Measurements from ENCODE around the gene RNF186.

Gene RNF186

DNA sequence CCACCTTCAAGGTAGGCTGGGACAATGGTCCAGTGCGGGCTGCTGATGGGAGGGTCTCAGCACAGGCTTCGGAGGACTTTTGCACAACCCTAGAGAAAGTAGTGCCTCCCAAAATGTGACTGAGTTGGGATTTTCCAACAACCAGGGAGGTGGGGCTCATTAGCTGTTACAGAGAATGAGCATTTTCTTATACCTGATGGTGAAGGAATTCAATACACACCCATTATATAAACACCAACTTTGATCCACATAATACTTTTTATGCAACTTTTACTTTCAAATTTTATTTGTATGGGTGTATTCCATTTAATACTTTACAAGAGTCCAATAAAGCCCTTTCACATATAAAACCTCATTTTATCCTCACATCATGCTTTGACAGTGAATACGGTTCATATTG lies 31.3 kb upstream of the RNF186 start:
- Mint-ChIP-seq H3K4me3 (no peak overlapping the region), H3K36me3 (ENCODE audit: low read depth) (no peaks in the 10 kb centered on the region), H3K4me1 (peaks cover 14% of the 10 kb centered on the region), H3K9me3 (no peaks in the 10 kb centered on the region), H3K27ac (no peak overlapping the region), H3K27me3 (ENCODE audit: low read depth) (no peaks in the 10 kb centered on the region)
- TF ChIP-seq, protein P1, sequence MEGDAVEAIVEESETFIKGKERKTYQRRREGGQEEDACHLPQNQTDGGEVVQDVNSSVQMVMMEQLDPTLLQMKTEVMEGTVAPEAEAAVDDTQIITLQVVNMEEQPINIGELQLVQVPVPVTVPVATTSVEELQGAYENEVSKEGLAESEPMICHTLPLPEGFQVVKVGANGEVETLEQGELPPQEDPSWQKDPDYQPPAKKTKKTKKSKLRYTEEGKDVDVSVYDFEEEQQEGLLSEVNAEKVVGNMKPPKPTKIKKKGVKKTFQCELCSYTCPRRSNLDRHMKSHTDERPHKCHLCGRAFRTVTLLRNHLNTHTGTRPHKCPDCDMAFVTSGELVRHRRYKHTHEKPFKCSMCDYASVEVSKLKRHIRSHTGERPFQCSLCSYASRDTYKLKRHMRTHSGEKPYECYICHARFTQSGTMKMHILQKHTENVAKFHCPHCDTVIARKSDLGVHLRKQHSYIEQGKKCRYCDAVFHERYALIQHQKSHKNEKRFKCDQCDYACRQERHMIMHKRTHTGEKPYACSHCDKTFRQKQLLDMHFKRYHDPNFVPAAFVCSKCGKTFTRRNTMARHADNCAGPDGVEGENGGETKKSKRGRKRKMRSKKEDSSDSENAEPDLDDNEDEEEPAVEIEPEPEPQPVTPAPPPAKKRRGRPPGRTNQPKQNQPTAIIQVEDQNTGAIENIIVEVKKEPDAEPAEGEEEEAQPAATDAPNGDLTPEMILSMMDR (IDR thresholded peaks at IDR 0.05; ENCODE audit: unreplicated experiment in 3 of 3): no peak

DNA sequence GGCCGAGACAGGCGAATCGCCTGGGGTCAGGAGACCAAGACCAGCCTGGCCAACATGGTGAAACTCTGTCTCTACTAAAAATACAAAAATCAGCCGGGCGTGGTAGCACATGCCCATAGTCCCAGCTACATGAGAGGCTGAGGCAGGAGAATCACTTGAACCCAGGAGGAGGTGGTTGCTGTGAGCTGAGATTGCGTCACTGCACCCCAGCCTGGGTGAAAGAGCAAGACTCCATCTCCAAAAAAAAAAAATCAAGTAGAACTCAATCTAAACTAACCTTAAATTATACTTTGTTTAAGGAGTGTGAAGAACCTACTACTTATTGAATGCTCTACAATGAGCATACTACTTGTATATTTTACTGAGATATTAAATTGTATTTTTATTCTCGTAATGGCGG lies 30.5 kb upstream of the RNF186 start:
- Mint-ChIP-seq H3K27ac (peak overlapping the region; percentile 83 to 97 (median 92)), H3K36me3 (ENCODE audit: low read depth) (no peaks in the 10 kb centered on the region), H3K27me3 (ENCODE audit: low read depth) (no peaks in the 10 kb centered on the region), H3K9me3 (no peaks in the 10 kb centered on the region), H3K4me1 (peaks cover 14% of the 10 kb centered on the region), H3K4me3 (no peak overlapping the region)
- TF ChIP-seq, protein P1 (IDR thresholded peaks at IDR 0.05; ENCODE audit: unreplicated experiment in 3 of 3): no peak

DNA sequence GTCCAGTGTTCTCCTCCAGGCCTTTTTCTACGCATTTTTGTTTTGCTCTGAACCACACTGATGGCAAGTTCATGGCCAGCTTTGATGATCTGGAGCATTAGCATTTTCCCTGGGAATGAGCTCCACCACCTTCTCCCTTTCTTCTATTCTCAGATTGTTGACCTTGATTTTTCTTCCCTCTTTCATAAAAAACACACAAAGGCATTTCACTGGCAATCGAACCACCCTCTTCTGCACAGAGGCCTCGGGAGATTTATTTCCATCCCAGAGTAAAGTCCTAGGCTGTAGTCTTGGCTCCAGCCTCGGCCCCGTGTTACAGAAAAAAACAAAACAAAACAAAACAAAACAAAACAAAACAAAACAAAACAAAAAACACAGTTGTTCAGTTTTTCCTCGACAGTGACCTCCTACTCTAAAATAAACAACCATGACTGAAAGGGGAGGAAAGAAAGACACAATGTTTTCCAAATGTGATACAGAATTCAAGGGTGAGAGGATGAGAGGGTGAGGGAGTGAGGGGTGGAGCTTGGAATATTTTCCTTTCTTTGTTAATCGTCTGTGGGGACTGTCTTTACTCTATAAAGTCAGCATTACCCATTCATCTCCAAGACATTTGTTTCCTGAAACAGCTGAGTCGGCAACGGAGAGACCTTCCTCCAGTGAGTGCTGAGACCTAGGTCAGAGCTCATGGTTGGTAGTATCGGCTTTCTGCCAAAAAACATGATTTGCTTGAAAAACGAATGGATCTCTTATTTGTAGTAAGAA lies 29.8 kb upstream of the RNF186 start:
- H3K27me3 Mint-ChIP-seq (ENCODE audit: low read depth): no peaks in the 10 kb centered on the region
- H3K9me3 Mint-ChIP-seq: no peaks in the 10 kb centered on the region

DNA sequence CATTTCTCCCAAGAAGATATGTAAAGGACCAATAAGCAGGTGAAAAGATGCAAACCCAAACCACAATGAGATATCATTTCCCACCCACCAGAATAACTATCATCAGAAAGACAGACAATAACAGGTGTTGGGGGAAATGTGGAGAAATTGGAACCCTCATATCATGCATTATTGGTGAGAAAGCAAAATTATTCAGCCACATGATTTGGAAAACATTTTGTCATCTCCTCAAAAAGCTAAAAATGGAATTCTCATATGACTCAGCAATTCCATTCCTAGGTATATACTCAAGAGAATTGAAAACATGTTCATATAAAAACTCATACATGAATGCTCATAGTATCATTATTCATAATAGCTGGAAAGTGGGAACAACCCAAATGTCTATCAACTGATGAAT lies 25.1 kb upstream of the RNF186 start:
- Mint-ChIP-seq H3K27ac (no peak overlapping the region), H3K27me3 (ENCODE audit: low read depth) (no peaks in the 10 kb centered on the region), H3K36me3 (ENCODE audit: low read depth) (no peaks in the 10 kb centered on the region), H3K9me3 (no peaks in the 10 kb centered on the region), H3K4me1 (peaks cover 8% of the 10 kb centered on the region), H3K4me3 (no peak overlapping the region)
- TF ChIP-seq, protein P1 (IDR thresholded peaks at IDR 0.05; ENCODE audit: unreplicated experiment in 3 of 3): no peak

More for the DNA sequence above, 29.8 kb upstream of the RNF186 start:
- Mint-ChIP-seq H3K4me1 (peaks cover 14% of the 10 kb centered on the region), H3K36me3 (ENCODE audit: low read depth) (no peaks in the 10 kb centered on the region), H3K27ac (peak overlapping the region; percentile 83 to 97 (median 92)), H3K4me3 (peak overlapping the region; percentile 4 to 16 (median 15))
- TF ChIP-seq, protein P1 (IDR thresholded peaks at IDR 0.05; ENCODE audit: unreplicated experiment in 3 of 3): no peak

DNA sequence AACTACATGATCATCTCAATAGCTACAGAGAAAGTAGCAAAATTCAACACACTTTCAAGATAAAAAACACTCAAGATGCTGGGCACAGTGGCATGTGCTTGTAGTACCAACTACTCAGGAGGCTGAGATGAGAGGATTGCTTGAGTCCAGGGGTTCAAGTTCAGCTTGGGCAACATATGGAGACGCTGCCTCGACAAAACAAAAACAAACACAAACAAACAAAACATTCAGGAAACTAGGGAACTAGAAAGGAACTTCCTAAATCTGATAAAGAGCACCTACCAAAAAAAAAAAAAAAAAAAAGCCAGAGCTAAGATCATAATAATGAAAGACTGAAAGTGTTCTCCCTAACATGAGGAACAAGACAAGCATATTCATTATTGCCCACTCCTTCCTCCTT lies 22.8 kb upstream of the RNF186 start:
- Mint-ChIP-seq H3K4me1 (no peaks in the 10 kb centered on the region), H3K27me3 (ENCODE audit: low read depth) (no peaks in the 10 kb centered on the region), H3K36me3 (ENCODE audit: low read depth) (no peaks in the 10 kb centered on the region), H3K4me3 (no peak overlapping the region), H3K27ac (no peak overlapping the region), H3K9me3 (no peaks in the 10 kb centered on the region)
- TF ChIP-seq, protein P1 (IDR thresholded peaks at IDR 0.05; ENCODE audit: unreplicated experiment in 3 of 3): no peak

DNA sequence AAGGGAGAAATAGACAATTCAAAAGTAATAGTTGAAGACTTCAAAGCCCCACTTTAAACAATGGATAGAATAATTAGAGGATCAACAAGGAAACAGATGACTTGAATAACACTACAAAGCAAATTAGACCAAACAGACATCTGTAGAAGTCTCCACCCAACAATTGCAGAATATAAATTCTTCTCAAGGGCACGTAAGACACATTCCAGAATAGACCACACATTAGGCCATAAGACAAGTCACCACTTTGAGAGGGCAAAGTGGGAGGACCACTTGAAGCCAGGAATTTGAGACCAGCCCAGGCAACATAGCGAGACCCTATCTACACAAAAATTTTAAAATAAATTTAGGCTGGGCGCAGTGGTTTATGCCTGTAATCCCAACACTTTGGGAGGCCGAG lies 20.5 kb upstream of the RNF186 start:
- no peaks in the 10 kb centered on the region for H3K36me3 Mint-ChIP-seq (ENCODE audit: low read depth)
- no peak overlapping the region for H3K27ac Mint-ChIP-seq
- H3K9me3 Mint-ChIP-seq: peaks cover 4% of the 10 kb centered on the region
- no peak overlapping the region for H3K4me3 Mint-ChIP-seq
- TF ChIP-seq, protein P1 (IDR thresholded peaks at IDR 0.05; ENCODE audit: unreplicated experiment in 3 of 3): no peak
- no peaks in the 10 kb centered on the region for H3K27me3 Mint-ChIP-seq (ENCODE audit: low read depth)
- H3K4me1 Mint-ChIP-seq: no peaks in the 10 kb centered on the region
